ENCODE results near the gene ARFGEF3. TPM values are rescaled to one million over a fixed set of nuclear protein-coding genes. Genes with fewer than 3 reads are reported as not detected.

Gene ARFGEF3
- polyA plus RNA-seq, 1 of the 3 experiments (the other 2 are of a cell fraction), result not detected

GRCh38 chr6:138290423-138290962 is 128.8 kb downstream of the ARFGEF3 start:
- no peaks in the 10 kb centered on the region for H3K4me1 ChIP-seq (ENCODE audit: control insufficient read depth in 1 of 2, insufficient read depth in 2 of 2, low read depth in 1 of 2, low read length in 1 of 2)
- no peaks in the 10 kb centered on the region for H3F3A ChIP-seq (replicated peaks; ENCODE audit: insufficient read depth)
- no peak overlapping the region for H3K27ac ChIP-seq (ENCODE audit: low read depth in 2 of 2, low read length in 1 of 2)
- no peak overlapping the region for H3K9ac ChIP-seq
- DNase-seq, result no peak
- no peak overlapping the region for H2AFZ ChIP-seq (ENCODE audit: low read depth)
- H3K27me3 ChIP-seq (ENCODE audit: insufficient read depth), result 0 out of 2 replicates have a peak, but pooled peaks cover 4% of the 10 kb centered on the region
- no peaks in the 10 kb centered on the region for H4K20me1 ChIP-seq (ENCODE audit: insufficient read depth)
- no peak overlapping the region for H3K4me3 ChIP-seq (ENCODE audit: low read depth in 2 of 2, low read length in 1 of 2)
- H3K36me3 ChIP-seq (replicated peaks in 1 of 2; ENCODE audit: control insufficient read depth in 1 of 2, insufficient read depth in 2 of 2, low read length in 1 of 2), result no peaks in the 10 kb centered on the region
- TF ChIP-seq RFX5 (IDR thresholded peaks at IDR 0.05; ENCODE audit: low read length), result no peak
- TF ChIP-seq TCF12 (IDR thresholded peaks at IDR 0.05), result no peak
- no peak for TF ChIP-seq CTCF (IDR thresholded peaks at IDR 0.05)
- TF ChIP-seq GABPA (IDR thresholded peaks at IDR 0.05; ENCODE audit: low read depth), result no peak
- no peak for TF ChIP-seq NRF1 (IDR thresholded peaks at IDR 0.05; ENCODE audit: low read depth, low read length)
- TF ChIP-seq EZH2phosphoT487 (IDR thresholded peaks at IDR 0.05; ENCODE audit: borderline replicate concordance, low read depth), result no peak
- TF ChIP-seq FOSL2 (IDR thresholded peaks at IDR 0.05; ENCODE audit: borderline replicate concordance, low read depth), result no peak
- TF ChIP-seq CHD2 (IDR thresholded peaks at IDR 0.05; ENCODE audit: low read length, partially characterized antibody), result no peak
- no peak for TF ChIP-seq MAX (IDR thresholded peaks at IDR 0.05; ENCODE audit: low read depth)
- no peak for TF ChIP-seq IRF3 (IDR thresholded peaks at IDR 0.05; ENCODE audit: low read depth, low read length)
- no peak overlapping the region for H3K4me2 ChIP-seq
- no peaks in the 10 kb centered on the region for H3K79me2 ChIP-seq (ENCODE audit: insufficient read depth)
- WGBS (ENCODE audit: low lambda C conversion rate), result 35% methylated on average over 4 of the region's 5 CpGs
- ChIA-PET POLR2A (no interaction called here), CTCF (no interaction called here)
- H3K9me3 ChIP-seq, result no peaks in the 10 kb centered on the region
- H3K9me2 ChIP-seq, result no peaks in the 10 kb centered on the region

GRCh38 chr6:138291036-138291848 is 129.5 kb downstream of the ARFGEF3 start:
- H3K9ac ChIP-seq, result no peak overlapping the region
- H3K9me2 ChIP-seq, result no peaks in the 10 kb centered on the region
- DNase-seq, result no peak
- no peak overlapping the region for H3K27ac ChIP-seq (ENCODE audit: low read depth in 2 of 2, low read length in 1 of 2)
- ChIA-PET CTCF (no interaction called here), POLR2A (no interaction called here)
- H3F3A ChIP-seq (replicated peaks; ENCODE audit: insufficient read depth), result no peaks in the 10 kb centered on the region
- WGBS (ENCODE audit: low lambda C conversion rate), result 58% methylated on average over 8 of the region's 21 CpGs
- no peaks in the 10 kb centered on the region for H3K36me3 ChIP-seq (replicated peaks in 1 of 2; ENCODE audit: control insufficient read depth in 1 of 2, insufficient read depth in 2 of 2, low read length in 1 of 2)
- H3K4me1 ChIP-seq (ENCODE audit: control insufficient read depth in 1 of 2, insufficient read depth in 2 of 2, low read depth in 1 of 2, low read length in 1 of 2), result no peaks in the 10 kb centered on the region
- H2AFZ ChIP-seq (ENCODE audit: low read depth), result no peak overlapping the region
- H3K9me3 ChIP-seq, result no peaks in the 10 kb centered on the region
- H3K27me3 ChIP-seq (ENCODE audit: insufficient read depth), result 0 out of 2 replicates have a peak, but pooled peaks cover 4% of the 10 kb centered on the region
- H3K4me3 ChIP-seq (ENCODE audit: low read depth in 2 of 2, low read length in 1 of 2), result no peak overlapping the region
- no peaks in the 10 kb centered on the region for H3K79me2 ChIP-seq (ENCODE audit: insufficient read depth)
- H4K20me1 ChIP-seq (ENCODE audit: insufficient read depth), result no peaks in the 10 kb centered on the region
- no peak overlapping the region for H3K4me2 ChIP-seq
- TF ChIP-seq GABPA (IDR thresholded peaks at IDR 0.05; ENCODE audit: low read depth), result no peak
- TF ChIP-seq TCF12 (IDR thresholded peaks at IDR 0.05), result no peak
- TF ChIP-seq GATA2 (CRISPR knock-in tag; IDR thresholded peaks at IDR 0.05), result no peak
- TF ChIP-seq CTCF (IDR thresholded peaks at IDR 0.05), result no peak
- no peak for TF ChIP-seq ZBTB33 (IDR thresholded peaks at IDR 0.05; ENCODE audit: borderline replicate concordance, low read depth)
- no peak for TF ChIP-seq SMC3 (IDR thresholded peaks at IDR 0.05; ENCODE audit: low read depth, low read length)
- TF ChIP-seq POLR2AphosphoS5 (IDR thresholded peaks at IDR 0.05; ENCODE audit: low read depth, low read length), result no peak
- TF ChIP-seq MEF2A (IDR thresholded peaks at IDR 0.05; ENCODE audit: borderline replicate concordance, low read depth), result no peak
- TF ChIP-seq RXRA (IDR thresholded peaks at IDR 0.05; ENCODE audit: borderline replicate concordance, low read depth), result no peak
- TF ChIP-seq FOXJ3 (CRISPR knock-in tag; IDR thresholded peaks at IDR 0.05), result no peak
